PC-9 (cell line): ENCODE measurements around the gene TTLL6. TPM values are rescaled to one million over a fixed set of nuclear protein-coding genes. Genes with fewer than 3 reads are reported as not detected.

ENCODE experiments used
- BruUV-seq: library from RNA; stranded (reverse); fragments of 400-500 nt; replicated peaks from 2 replicates; lab custom pipeline; 2021; lab: Mats Ljungman, UMichigan
- CTCF ChIA-PET: fragments of 300-600 bp; sonication (Branson Sonifier 250); formaldehyde crosslinking; loops from one replicate; lab custom pipeline; 2022; ENCODE audit warnings: antibody characterized with exemption; lab: Charles Lee
- POLR2A ChIA-PET: fragments of 300-600 bp; sonication (Branson Sonifier 250); formaldehyde crosslinking; loops from one replicate; lab custom pipeline; 2022; ENCODE audit warnings: antibody characterized with exemption; ENCODE audit not compliant: unreplicated experiment; lab: Charles Lee
- DNase-seq, 2 experiments: peaks; one replicate each; pipeline versions ENCODE4 v3.0.0 to v3.0.0-alpha.2; 2015 to 2022; ENCODE audit warnings: mixed read lengths in 1 of 2
- H2AFZ ChIP-seq: fragments of 200-600 bp; sonication (generic); 2 replicates; pipeline ENCODE4 v1.8.1; 2017; ENCODE audit warnings: antibody characterized with exemption
- H3F3A ChIP-seq: fragments of 200-600 bp; sonication (generic); 2 replicates; pipeline ENCODE4 v1.8.1; 2017; ENCODE audit warnings: antibody characterized with exemption, mild to moderate bottlenecking, low read depth; ENCODE audit not compliant: insufficient read depth
- H3K27ac ChIP-seq: fragments of 200-600 bp; sonication (generic); 2 replicates; pipeline ENCODE4 v1.6.1; 2016; ENCODE audit warnings: mixed run types
- H3K27me3 ChIP-seq: fragments of 200-600 bp; sonication (generic); 2 replicates; pipeline ENCODE4 v1.6.1; 2016; ENCODE audit warnings: low read depth, mixed run types; ENCODE audit not compliant: insufficient read depth
- H3K36me3 ChIP-seq: fragments of 200-600 bp; sonication (generic); 2 replicates; pipeline ENCODE4 v1.6.1; 2016; ENCODE audit warnings: low read depth, mixed run types
- H3K4me1 ChIP-seq: fragments of 200-600 bp; sonication (generic); replicated peaks from 2 replicates; pipeline ENCODE4 v1.6.1; 2016; ENCODE audit warnings: mixed run types; ENCODE audit not compliant: insufficient read depth
- H3K4me2 ChIP-seq: fragments of 200-600 bp; sonication (generic); 2 replicates; pipeline ENCODE4 v1.6.1; 2017; ENCODE audit warnings: mixed run types
- H3K4me3 ChIP-seq: fragments of 200-600 bp; sonication (generic); 2 replicates; pipeline ENCODE4 v1.6.1; 2016; ENCODE audit warnings: mixed run types
- H3K79me2 ChIP-seq: fragments of 200-600 bp; sonication (generic); 2 replicates; pipeline ENCODE4 v1.6.1; 2017; ENCODE audit warnings: low read depth, mixed run types
- H3K9me2 ChIP-seq: fragments of 200-600 bp; sonication (generic); 2 replicates; pipeline ENCODE4 v1.8.1; 2017; ENCODE audit warnings: mild to moderate bottlenecking; ENCODE audit not compliant: insufficient read depth
- H3K9me3 ChIP-seq: fragments of 200-600 bp; sonication (generic); 2 replicates; pipeline ENCODE4 v1.8.1; 2016; ENCODE audit warnings: low read depth; ENCODE audit not compliant: insufficient read depth
- H4K20me1 ChIP-seq: fragments of 200-600 bp; sonication (generic); 2 replicates; pipeline ENCODE4 v1.8.1; 2017; ENCODE audit not compliant: insufficient read depth
- CTCF ChIP-seq: fragments of 200-600 bp; sonication (generic); conservative IDR thresholded peaks from 2 replicates; pipeline ENCODE4 v1.6.1; 2017; ENCODE audit warnings: mixed run types, antibody characterized with exemption, mild to moderate bottlenecking, moderate library complexity
- EZH2 ChIP-seq: fragments of 200-600 bp; sonication (generic); IDR thresholded peaks from 2 replicates; pipeline ENCODE4 v1.8.0; 2017; ENCODE audit warnings: antibody characterized with exemption, low read depth
- intact Hi-C: fragments of 100-400 bp; cut with micrococcal nuclease; formaldehyde crosslinking; loops from one replicate; pipeline ENCODE4 v1.10.0; 2022; ENCODE audit not compliant: unreplicated experiment
- total RNA-seq: library from RNA; stranded (reverse); gene quantifications from 2 replicates; pipeline ENCODE4 v1.2.3, GENCODE V29; 2021

Gene TTLL6
- total RNA-seq, 1 experiment from 2014 or later: not detected

- H3K9me3 ChIP-seq: no peaks in the 10 kb centered on the region
- intact Hi-C loops: no loop called here
- H2AFZ ChIP-seq: no peak overlapping the region
- no peaks in the 10 kb centered on the region for H3K79me2 ChIP-seq
- H3K9me2 ChIP-seq: no peaks in the 10 kb centered on the region
- no peak overlapping the region for H3K4me3 ChIP-seq
- no peak for TF ChIP-seq CTCF
- H3K27me3 ChIP-seq: no peaks in the 10 kb centered on the region
- no peak for DNase-seq
- H3K4me1 ChIP-seq: no peaks in the 10 kb centered on the region
- no peaks in the 10 kb centered on the region for H3F3A ChIP-seq
- H3K27ac ChIP-seq: no peak overlapping the region
- POLR2A ChIA-PET: interaction anchor here (0.6 kb wide), 1 partner anchor 20 kb away, joined by 3 read pairs; no protein-coding TSS in a partner anchor
- BruUV-seq: no TSS peak
- H3K4me2 ChIP-seq: no peak overlapping the region
- CTCF ChIA-PET: no interaction called here
- H3K36me3 ChIP-seq: peaks cover 8% of the 10 kb centered on the region; the same call in 1 of the 2 replicates
- peaks cover 11% of the 10 kb centered on the region for H4K20me1 ChIP-seq
These were observed 26.3 kb upstream of the TTLL6 start for GRCh38 chr17:48843187-48843900.

GRCh38 chr17:48842746-48843145 lies 25.7 kb upstream of the TTLL6 start:
- H3K4me3 ChIP-seq: no peak overlapping the region
- no TSS peak for BruUV-seq
- intact Hi-C loops: no loop called here
- H3K27ac ChIP-seq: no peak overlapping the region
- no peak for DNase-seq
- H3K79me2 ChIP-seq: no peaks in the 10 kb centered on the region
- peaks cover 11% of the 10 kb centered on the region for H4K20me1 ChIP-seq
- H3K9me2 ChIP-seq: no peaks in the 10 kb centered on the region
- no peak overlapping the region for H2AFZ ChIP-seq
- ChIA-PET CTCF (interaction anchor here (0.6 kb wide), 1 partner anchor 93 kb away, joined by 6 read pairs; no protein-coding TSS in a partner anchor), POLR2A (interaction anchor here (0.6 kb wide), 1 partner anchor 20 kb away, joined by 3 read pairs; no protein-coding TSS in a partner anchor)
- H3K36me3 ChIP-seq: peaks cover 8% of the 10 kb centered on the region; the same call in 1 of the 2 replicates
- H3K4me1 ChIP-seq: no peaks in the 10 kb centered on the region
- TF ChIP-seq EZH2 (no peak), CTCF (no peak)
- no peak overlapping the region for H3K4me2 ChIP-seq
- H3K9me3 ChIP-seq: no peaks in the 10 kb centered on the region
- no peaks in the 10 kb centered on the region for H3F3A ChIP-seq
- H3K27me3 ChIP-seq: no peaks in the 10 kb centered on the region

- Histone ChIP-seq H2AFZ (no peak overlapping the region), H4K20me1 (peaks cover 12% of the 10 kb centered on the region), H3K4me2 (no peak overlapping the region), H3K9me3 (no peaks in the 10 kb centered on the region), H3K27ac (no peak overlapping the region), H3F3A (0 out of 2 replicates have a peak, but pooled peaks cover 1% of the 10 kb centered on the region), H3K4me3 (no peak overlapping the region), H3K9me2 (no peaks in the 10 kb centered on the region), H3K36me3 (peaks cover 8% of the 10 kb centered on the region; the same call in 1 of the 2 replicates), H3K27me3 (no peaks in the 10 kb centered on the region), H3K79me2 (0 out of 2 replicates have a peak, but pooled peaks cover 5% of the 10 kb centered on the region), H3K4me1 (peaks cover 1% of the 10 kb centered on the region)
- no peak for TF ChIP-seq CTCF
- intact Hi-C loops: no loop called here
- POLR2A ChIA-PET: no interaction called here
- DNase-seq: no peak
- no TSS peak for BruUV-seq
- CTCF ChIA-PET: interaction anchor here (0.6 kb wide), 1 partner anchor 43 kb away, joined by 10 read pairs; no protein-coding TSS in a partner anchor
These were observed 24.4 kb upstream of the TTLL6 start for GRCh38 chr17:48841395-48841831.
